ENCODE data around the gene NXPH2. TPM values are rescaled to one million over a fixed set of nuclear protein-coding genes. Genes with fewer than 3 reads are reported as not detected.

The NXPH2 gene
- total RNA-seq, 2 donors from 2014 or later = 0.48 to 1.3 TPM

DNA sequence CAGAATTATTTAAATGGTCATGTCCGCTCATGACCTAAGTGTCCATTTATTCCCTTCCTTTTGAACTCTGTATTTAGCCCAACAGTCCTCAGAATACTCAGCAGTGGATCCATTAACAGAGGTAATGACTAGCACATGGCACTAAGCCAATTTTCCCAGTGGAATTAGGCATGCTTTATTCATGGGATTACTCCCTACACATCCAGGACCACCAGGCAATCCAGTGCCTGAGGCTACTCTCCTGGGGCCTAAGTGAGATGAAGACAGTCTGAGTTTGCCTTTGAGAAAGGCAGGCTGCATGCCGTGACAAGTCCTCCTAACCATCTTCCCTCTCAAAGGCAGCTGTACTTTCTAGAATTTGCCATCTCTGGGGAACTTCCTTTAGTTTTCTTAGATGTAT, 150.0 kb downstream of the NXPH2 start:
- H3K4me3 ChIP-seq = no peak overlapping the region
- H3K9me3 ChIP-seq = peaks cover 0 to 3% of the 10 kb centered on the region in 2 donors
- no peaks in the 10 kb centered on the region for H3K4me1 ChIP-seq
- no peaks in the 10 kb centered on the region for H3K27me3 ChIP-seq
- no peak for DNase-seq (ENCODE audit: low spot score)
- no peak overlapping the region for H3K27ac ChIP-seq
- TF ChIP-seq, protein P1, sequence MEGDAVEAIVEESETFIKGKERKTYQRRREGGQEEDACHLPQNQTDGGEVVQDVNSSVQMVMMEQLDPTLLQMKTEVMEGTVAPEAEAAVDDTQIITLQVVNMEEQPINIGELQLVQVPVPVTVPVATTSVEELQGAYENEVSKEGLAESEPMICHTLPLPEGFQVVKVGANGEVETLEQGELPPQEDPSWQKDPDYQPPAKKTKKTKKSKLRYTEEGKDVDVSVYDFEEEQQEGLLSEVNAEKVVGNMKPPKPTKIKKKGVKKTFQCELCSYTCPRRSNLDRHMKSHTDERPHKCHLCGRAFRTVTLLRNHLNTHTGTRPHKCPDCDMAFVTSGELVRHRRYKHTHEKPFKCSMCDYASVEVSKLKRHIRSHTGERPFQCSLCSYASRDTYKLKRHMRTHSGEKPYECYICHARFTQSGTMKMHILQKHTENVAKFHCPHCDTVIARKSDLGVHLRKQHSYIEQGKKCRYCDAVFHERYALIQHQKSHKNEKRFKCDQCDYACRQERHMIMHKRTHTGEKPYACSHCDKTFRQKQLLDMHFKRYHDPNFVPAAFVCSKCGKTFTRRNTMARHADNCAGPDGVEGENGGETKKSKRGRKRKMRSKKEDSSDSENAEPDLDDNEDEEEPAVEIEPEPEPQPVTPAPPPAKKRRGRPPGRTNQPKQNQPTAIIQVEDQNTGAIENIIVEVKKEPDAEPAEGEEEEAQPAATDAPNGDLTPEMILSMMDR (IDR thresholded peaks at IDR 0.05) = no peak
- H3K36me3 ChIP-seq = no peaks in the 10 kb centered on the region

DNA sequence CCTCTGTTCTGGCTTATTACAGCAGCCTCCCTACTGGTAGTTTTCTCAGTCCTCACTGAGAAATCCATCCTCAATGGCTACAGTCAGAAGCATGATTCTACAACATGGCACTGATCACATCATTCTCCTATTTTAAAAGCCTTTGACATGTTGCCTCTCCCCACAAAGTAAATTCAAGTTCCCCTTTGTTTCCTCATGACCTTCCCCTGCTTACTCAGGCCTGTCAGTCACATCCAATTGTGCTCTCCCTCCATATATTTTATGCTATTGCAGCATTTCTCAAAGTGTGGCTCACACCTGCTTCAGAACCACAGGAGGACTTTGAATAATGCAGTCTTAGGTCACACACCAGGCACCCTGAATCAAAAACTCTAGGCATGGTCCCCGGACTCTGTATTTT, 154.0 kb downstream of the NXPH2 start:
- no peaks in the 10 kb centered on the region for H3K36me3 ChIP-seq
- DNase-seq (ENCODE audit: low spot score) = no peak
- H3K27ac ChIP-seq = no peak overlapping the region

DNA sequence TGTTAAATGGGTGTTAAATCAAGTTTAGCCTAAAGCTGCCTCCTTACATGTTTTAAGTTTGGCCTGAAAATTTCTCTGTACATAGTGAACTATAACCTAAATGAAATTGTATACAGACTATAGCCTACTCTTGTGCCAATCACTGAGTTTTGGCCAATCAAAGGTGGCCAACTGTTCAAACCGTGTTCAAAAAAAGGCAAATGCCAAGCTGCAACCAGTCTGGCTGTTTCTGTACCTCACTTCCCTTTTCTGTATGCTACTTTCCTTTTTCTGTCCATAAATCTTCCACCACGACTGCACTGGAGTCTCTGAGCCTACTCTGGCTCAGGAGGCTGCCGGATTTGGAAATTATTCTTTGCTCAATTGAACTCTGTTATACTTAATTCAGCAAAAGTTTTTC, 157.6 kb downstream of the NXPH2 start:
- Histone ChIP-seq H3K27ac (no peak overlapping the region), H3K9me3 (no peaks in the 10 kb centered on the region), H3K4me1 (no peaks in the 10 kb centered on the region), H3K36me3 (no peaks in the 10 kb centered on the region), H3K27me3 (no peaks in the 10 kb centered on the region), H3K4me3 (no peak overlapping the region)
- TF ChIP-seq, protein P1 (IDR thresholded peaks at IDR 0.05) = no peak
- DNase-seq (ENCODE audit: low spot score) = no peak

More for the DNA sequence above, 154.0 kb downstream of the NXPH2 start:
- TF ChIP-seq, protein P1 (IDR thresholded peaks at IDR 0.05) = no peak
- H3K9me3 ChIP-seq = no peaks in the 10 kb centered on the region
- no peak overlapping the region for H3K4me3 ChIP-seq
- no peaks in the 10 kb centered on the region for H3K4me1 ChIP-seq
- H3K27me3 ChIP-seq = no peaks in the 10 kb centered on the region

DNA sequence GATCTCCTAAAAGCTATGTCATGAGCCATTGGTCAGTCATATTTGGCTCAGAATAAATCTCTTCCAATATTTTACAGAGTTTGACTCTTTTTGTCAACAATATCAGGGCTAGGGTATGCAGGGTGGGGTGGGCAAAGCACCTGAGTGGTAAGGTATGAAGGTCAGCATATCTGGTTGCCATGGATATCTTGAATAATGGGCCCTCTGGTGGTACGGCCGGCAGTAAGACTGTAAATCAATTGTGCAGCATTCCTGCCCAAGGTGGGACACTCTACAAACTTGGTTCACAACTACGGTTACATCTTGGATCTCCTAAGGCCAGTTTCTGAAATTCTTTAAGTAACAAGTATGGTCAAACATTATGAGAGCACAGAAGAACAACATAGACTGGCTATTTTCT, 159.1 kb downstream of the NXPH2 start:
- no peaks in the 10 kb centered on the region for H3K4me1 ChIP-seq
- no peak for DNase-seq (ENCODE audit: low spot score)

DNA sequence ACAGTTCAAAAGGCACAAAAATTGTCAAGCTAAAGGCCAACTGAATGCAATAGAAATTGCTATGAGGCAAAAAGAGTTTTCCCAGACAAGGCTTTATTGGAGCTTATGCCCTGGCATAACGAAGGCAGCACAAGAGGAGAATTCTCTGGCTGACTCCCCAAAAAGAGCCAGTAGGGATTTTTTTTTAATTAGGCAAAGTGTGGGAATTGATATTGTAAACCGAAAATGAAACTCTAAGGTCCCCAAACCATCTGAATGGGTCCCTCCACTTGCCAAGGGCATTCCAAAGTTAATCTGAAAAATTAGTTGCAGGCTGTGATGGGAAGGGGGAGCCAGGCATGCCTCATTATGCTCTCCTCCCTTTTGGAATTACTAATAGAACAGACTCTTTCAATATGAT, 159.8 kb downstream of the NXPH2 start:
- Histone ChIP-seq H3K36me3 (no peaks in the 10 kb centered on the region), H3K9me3 (no peaks in the 10 kb centered on the region), H3K4me1 (no peaks in the 10 kb centered on the region), H3K4me3 (no peak overlapping the region), H3K27me3 (no peaks in the 10 kb centered on the region), H3K27ac (no peak overlapping the region)
- TF ChIP-seq, protein P1 (IDR thresholded peaks at IDR 0.05) = no peak
- no peak for DNase-seq (ENCODE audit: low spot score)

More for the DNA sequence above, 159.1 kb downstream of the NXPH2 start:
- no peaks in the 10 kb centered on the region for H3K36me3 ChIP-seq
- H3K27me3 ChIP-seq = no peaks in the 10 kb centered on the region
- TF ChIP-seq, protein P1 (IDR thresholded peaks at IDR 0.05) = no peak
- no peak overlapping the region for H3K4me3 ChIP-seq
- H3K9me3 ChIP-seq = no peaks in the 10 kb centered on the region
- H3K27ac ChIP-seq = no peak overlapping the region
